HCT116 (cell line): ENCODE data around the gene GRHL3. TPM values are rescaled to one million over a fixed set of nuclear protein-coding genes. Genes with fewer than 3 reads are reported as not detected.

ENCODE experiments used
- ATAC-seq: fragments of 200-7000 bp; cut with Tn5 transposase; 2 replicates; pipeline ENCODE4 v1.9.1; 2020; ENCODE audit warnings: mild to moderate bottlenecking, moderate library complexity
- BruUV-seq: library from RNA; stranded (reverse); fragments of 400-500 nt; replicated peaks from 2 replicates; lab custom pipeline; 2021; lab: Mats Ljungman, UMichigan
- CTCF ChIA-PET: fragments of 300-600 bp; sonication (Branson Sonifier 250); formaldehyde crosslinking; loops from one replicate; lab custom pipeline; 2021; ENCODE audit warnings: antibody characterized with exemption; lab: Charles Lee
- POLR2A ChIA-PET: fragments of 300-600, 350-600 bp; sonication (Branson Sonifier 250); formaldehyde crosslinking; loops from one replicate; lab custom pipeline; 2021; ENCODE audit warnings: antibody characterized with exemption; lab: Charles Lee
- RAD21 ChIA-PET, 2 experiments: fragments of 300-600 bp; sonication (Branson Sonifier 250); formaldehyde crosslinking; loops; one replicate each; lab custom pipeline; 2023; ENCODE audit warnings: low total read pairs in 2 of 2; ENCODE audit not compliant: uncharacterized antibody in 2 of 2, unreplicated experiment in 2 of 2, low non-redundant PET in 1 of 2; lab: Charles Lee
- DNase-seq: peaks from one replicate; pipeline ENCODE4 v3.0.0-alpha.2; 2010; ENCODE audit warnings: low read depth, low spot score
- H2AFZ ChIP-seq: fragments of 200-600 bp; shearing (Covaris generic), sonication (generic); 2 replicates; pipeline ENCODE4 v1.6.1; 2017; ENCODE audit warnings: low read depth, mixed run types, mixed read lengths, antibody characterized with exemption, low read length; ENCODE audit not compliant: poor library complexity, severe bottlenecking
- H3K27ac ChIP-seq: 2 replicates; pipeline ENCODE4 v1.5.1; 2012; ENCODE audit warnings: low read depth, low read length
- H3K27me3 ChIP-seq: fragments of 200-600 bp; sonication (generic); 2 replicates; pipeline ENCODE4 v1.6.1; 2016; ENCODE audit warnings: mixed run types, low read length, mixed read lengths; ENCODE audit not compliant: insufficient read depth
- H3K36me3 ChIP-seq, 2 experiments: fragments of 200-500 bp in 1 of 2; fragments of 200-600 bp in 1 of 2; sonication (Bioruptor generic) in 1 of 2; sonication (generic) in 1 of 2; 2 replicates each; pipeline versions ENCODE4 v1.5.1 to v1.6.1; 2014 to 2016; ENCODE audit warnings: low read length in 2 of 2, inconsistent platforms in 1 of 2, mixed read lengths in 1 of 2, mixed run types in 1 of 2; ENCODE audit not compliant: insufficient read depth in 2 of 2, control insufficient read depth in 1 of 2
- H3K4me1 ChIP-seq, 2 experiments: fragments of 200-600 bp in 1 of 2; sonication (generic) in 1 of 2; 2 replicates each; pipeline versions ENCODE4 v1.5.1 to v1.6.1; 2012 to 2017; ENCODE audit warnings: low read length in 2 of 2, inconsistent platforms in 1 of 2, mild to moderate bottlenecking in 1 of 2, mixed read lengths in 1 of 2, mixed run types in 1 of 2, moderate library complexity in 1 of 2; ENCODE audit not compliant: insufficient read depth in 2 of 2, control insufficient read depth in 1 of 2
- H3K4me2 ChIP-seq: fragments of 200-600 bp; sonication (generic); 2 replicates; pipeline ENCODE4 v1.6.1; 2017; ENCODE audit warnings: mixed run types, low read length, mixed read lengths
- H3K4me3 ChIP-seq, 2 experiments: fragments of 200-600 bp in 1 of 2; sonication (generic) in 1 of 2; replicated peaks in 1 of 2; 2 replicates each; pipeline ENCODE4 v1.5.1; 2011 to 2016; ENCODE audit warnings: low read length in 2 of 2, control low read depth in 1 of 2, low read depth in 1 of 2, mild to moderate bottlenecking in 1 of 2, mixed read lengths in 1 of 2, mixed run types in 1 of 2
- H3K79me2 ChIP-seq: fragments of 200-600 bp; sonication (generic); 2 replicates; pipeline ENCODE4 v1.6.1; 2017; ENCODE audit warnings: mild to moderate bottlenecking, mixed run types, low read length, moderate library complexity, mixed read lengths; ENCODE audit not compliant: insufficient read depth
- H3K9ac ChIP-seq: fragments of 200-600 bp; sonication (generic); 2 replicates; pipeline ENCODE4 v1.6.1; 2016; ENCODE audit warnings: low read length, mixed read lengths
- H3K9me2 ChIP-seq: fragments of 200-600 bp; sonication (generic), shearing (Covaris generic); 2 replicates; pipeline ENCODE4 v1.6.1; 2017; ENCODE audit warnings: mixed run types, mild to moderate bottlenecking, moderate library complexity; ENCODE audit not compliant: insufficient read depth
- H3K9me3 ChIP-seq, 2 experiments: fragments of 200-500 bp in 1 of 2; fragments of 200-600 bp in 1 of 2; sonication (Bioruptor generic) in 1 of 2; sonication (generic) in 1 of 2; 2 replicates each; pipeline ENCODE4 v1.6.1; 2014 to 2017; ENCODE audit warnings: low read length in 2 of 2, mixed read lengths in 2 of 2, inconsistent platforms in 1 of 2, low read depth in 1 of 2, mild to moderate bottlenecking in 1 of 2, mixed run types in 1 of 2, moderate library complexity in 1 of 2; ENCODE audit not compliant: control insufficient read depth in 1 of 2, insufficient read depth in 1 of 2
- H4K20me1 ChIP-seq: fragments of 200-600 bp; sonication (generic), shearing (Covaris generic); 2 replicates; pipeline ENCODE4 v1.6.1; 2017; ENCODE audit warnings: mixed run types, mild to moderate bottlenecking, moderate library complexity; ENCODE audit not compliant: insufficient read depth
- ATF3 ChIP-seq: IDR thresholded peaks from 2 replicates; pipeline ENCODE4 v1.6.1; 2012
- CEBPB ChIP-seq: IDR thresholded peaks from 2 replicates; pipeline ENCODE4 v1.6.1; 2012; ENCODE audit warnings: low read depth
- EGR1 ChIP-seq: IDR thresholded peaks from 2 replicates; pipeline ENCODE4 v1.6.1; 2012; ENCODE audit warnings: low read depth
- EZH2 ChIP-seq: fragments of 200-600 bp; sonication (generic); IDR thresholded peaks from 2 replicates; pipeline ENCODE4 v1.6.1; 2017; ENCODE audit warnings: antibody characterized with exemption, mixed run types
- EZH2phosphoT487 ChIP-seq: fragments of 200-600 bp; IDR thresholded peaks from 2 replicates; pipeline ENCODE4 v1.6.1; 2018; ENCODE audit warnings: antibody characterized with exemption, borderline replicate concordance
- FOSL1 ChIP-seq: IDR thresholded peaks from 2 replicates; pipeline ENCODE4 v1.6.1; 2012; ENCODE audit warnings: low read depth
- POLR2AphosphoS5 ChIP-seq: IDR thresholded peaks from 2 replicates; pipeline ENCODE4 v1.6.1; 2011; ENCODE audit warnings: mild to moderate bottlenecking, low read depth, low read length, moderate library complexity
- RAD21 ChIP-seq: IDR thresholded peaks from 2 replicates; pipeline ENCODE4 v1.6.1; 2012; ENCODE audit warnings: low read depth, mild to moderate bottlenecking
- TCF7L2 ChIP-seq: IDR thresholded peaks from 2 replicates; pipeline ENCODE4 v1.7.0; 2011; ENCODE audit warnings: borderline replicate concordance, inconsistent platforms; ENCODE audit not compliant: insufficient read depth, insufficient read length; ENCODE audit errors: extremely low read depth
- ZBTB33 ChIP-seq: IDR thresholded peaks from 2 replicates; pipeline ENCODE4 v1.6.1; 2011; ENCODE audit warnings: mild to moderate bottlenecking, low read length, moderate library complexity; ENCODE audit not compliant: insufficient replicate concordance; ENCODE audit errors: extremely low read depth
- ZFX ChIP-seq: fragments of 450-650 bp; IDR thresholded peaks from 2 replicates; pipeline ENCODE4 v1.6.1; 2017
- intact Hi-C: fragments of 100-400 bp; cut with micrococcal nuclease; formaldehyde crosslinking; loops from 2 replicates; pipeline ENCODE4 v1.10.0; 2022
- total RNA-seq: library from RNA; stranded (reverse); gene quantifications from one replicate; pipeline ENCODE4 v1.2.1, GENCODE V29; 2021; ENCODE audit not compliant: unreplicated experiment

The GRHL3 gene
- total RNA-seq, 1 experiment from 2014 or later = 1.0 TPM

- TF ChIP-seq RAD21 (no peak), ZBTB33 (no peak), ZFX (no peak), EGR1 (no peak), POLR2AphosphoS5 (no peak), EZH2phosphoT487 (no peak), CEBPB (no peak), FOSL1 (no peak), EZH2 (no peak), TCF7L2 (no peak), ATF3 (no peak)
- Histone ChIP-seq H3K9ac (no peak overlapping the region), H3K4me2 (no peak overlapping the region), H3K27ac (no peak overlapping the region), H3K36me3 (no peaks in the 10 kb centered on the region), H3K27me3 (peaks cover 5% of the 10 kb centered on the region; the same call in 1 of the 2 replicates), H3K79me2 (no peaks in the 10 kb centered on the region), H3K9me3 (no peaks in the 10 kb centered on the region), H2AFZ (no peak overlapping the region), H3K4me3 (no peak overlapping the region), H4K20me1 (no peaks in the 10 kb centered on the region), H3K9me2 (no peaks in the 10 kb centered on the region), H3K4me1 (peaks cover 20 to 27% of the 10 kb centered on the region in 2 experiments)
- no peak for ATAC-seq
- intact Hi-C loops = no loop called here
- no TSS peak for BruUV-seq
- no peak for DNase-seq
- ChIA-PET CTCF (interaction anchor here (1.3 kb wide), 1 partner anchor 111 kb away, joined by 3 read pairs; no protein-coding TSS in a partner anchor), POLR2A (no interaction called here), RAD21 (no interaction called here)
Observed at GRCh38 chr1:24279590-24280232, 39.4 kb upstream of the GRHL3 start.
